HG03135 (cell line): Measurements from ENCODE around the gene HS6ST1.
"Not testable (repeated sequence)": the region's sequence is repeated elsewhere in the genome, so short reads cannot be mapped to it uniquely, and the experiment has no call there.

Source experiments
- ATAC-seq: cut with Tn5 transposase; IDR thresholded peaks from one replicate; pipeline ENCODE4 v1.9.1; 2021; ENCODE audit warnings: mild to moderate bottlenecking, moderate library complexity; ENCODE audit not compliant: unreplicated experiment

HS6ST1 gene

DNA sequence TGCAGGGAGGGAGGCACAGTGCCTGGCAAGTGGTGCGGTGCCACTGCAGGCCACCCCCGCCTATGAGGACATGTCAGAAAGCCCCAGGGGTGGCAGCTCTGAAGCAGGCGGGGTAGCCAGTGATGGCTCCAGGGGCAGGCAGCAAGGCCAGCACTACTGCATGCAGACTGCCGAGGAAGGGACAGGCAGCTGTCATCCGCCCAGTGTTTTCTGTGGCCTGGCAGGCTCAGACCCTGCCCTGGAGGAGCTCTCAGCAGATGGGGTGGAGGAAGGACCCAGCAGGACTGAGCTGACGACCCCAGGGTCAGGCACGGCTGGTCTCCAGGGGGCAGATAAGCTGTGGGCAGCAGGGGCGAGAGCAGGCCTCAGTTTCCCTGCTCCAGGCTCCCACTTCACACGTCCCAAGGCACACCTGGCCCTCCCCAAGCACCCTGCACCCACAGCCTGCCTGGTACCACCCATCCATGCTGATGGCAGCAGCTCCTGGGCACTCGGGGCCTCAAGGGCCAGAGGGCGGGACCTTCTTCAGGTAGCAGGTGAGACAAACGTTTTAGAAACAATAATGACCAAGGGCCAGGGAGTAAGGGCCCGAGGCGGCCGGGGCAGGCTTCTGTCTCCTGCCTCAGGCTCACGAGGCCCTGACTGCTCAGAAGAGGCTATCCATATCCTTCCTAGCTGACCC, 48.5 kb downstream of the HS6ST1 start:
- no peak for ATAC-seq

DNA sequence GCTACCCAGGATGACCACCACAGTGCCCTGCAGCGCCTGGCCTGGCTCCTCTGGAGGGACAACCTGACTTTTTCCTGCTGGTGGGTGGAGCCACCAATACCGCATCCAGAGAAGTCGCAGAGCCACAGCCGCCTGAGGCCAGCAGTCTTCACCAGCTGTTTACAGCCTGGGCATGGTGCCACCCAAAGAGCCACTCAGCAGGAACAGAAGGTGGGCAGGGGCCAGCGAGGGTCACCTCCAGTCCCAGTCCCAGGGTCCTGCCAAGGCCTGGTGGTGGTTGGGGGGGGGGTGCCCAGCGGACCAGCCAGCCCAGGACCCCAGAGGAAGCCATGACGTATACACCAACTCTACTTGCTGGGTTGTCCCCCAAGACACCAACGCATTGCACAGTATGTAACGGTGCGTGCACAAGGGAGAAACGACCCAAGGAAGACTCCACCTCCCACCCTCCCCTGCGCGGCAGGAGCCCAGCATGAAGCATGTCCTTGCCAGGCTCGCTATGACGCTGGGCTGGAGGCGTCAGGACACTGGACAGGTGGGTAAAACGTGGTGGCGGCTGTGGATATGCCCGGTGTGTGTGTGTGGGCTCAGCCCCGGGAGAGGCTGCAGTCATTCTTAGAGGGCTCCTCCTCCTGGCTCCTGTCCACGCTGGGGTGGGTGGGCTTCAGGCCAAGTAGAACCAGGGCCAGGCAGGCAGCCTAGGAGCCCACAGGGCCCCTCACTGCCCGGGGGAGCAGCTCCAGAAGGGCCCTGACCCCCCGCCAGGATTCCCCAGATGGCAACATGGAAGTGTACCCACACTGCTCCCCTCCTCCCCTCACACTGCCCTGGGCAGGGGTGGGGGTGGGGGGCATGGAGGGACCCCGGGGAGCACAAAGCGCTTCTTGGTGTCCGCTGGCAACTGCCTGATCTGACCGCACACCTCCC, 49.3 kb downstream of the HS6ST1 start:
- no peak for ATAC-seq

DNA sequence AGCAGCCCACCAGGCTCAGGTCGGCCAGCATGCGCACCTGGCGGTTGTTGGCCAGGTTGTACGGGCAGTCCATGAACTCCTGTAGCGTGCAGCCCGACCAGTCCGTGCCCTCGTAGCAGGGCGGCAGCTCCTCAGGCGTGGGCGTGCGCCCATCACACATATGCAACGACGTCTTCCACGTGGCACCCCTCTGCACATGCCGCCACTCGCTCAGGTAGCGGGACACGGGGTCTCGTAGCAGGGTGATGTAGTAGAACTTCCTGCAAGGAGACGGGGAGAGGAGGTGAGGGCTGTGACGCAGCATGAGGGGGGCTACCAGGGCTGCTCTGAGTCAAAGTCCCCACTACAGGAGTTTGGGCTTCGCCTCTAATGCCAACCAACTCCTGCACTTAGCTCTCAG, 50.1 kb downstream of the HS6ST1 start:
- not testable (repeated sequence) for ATAC-seq

DNA sequence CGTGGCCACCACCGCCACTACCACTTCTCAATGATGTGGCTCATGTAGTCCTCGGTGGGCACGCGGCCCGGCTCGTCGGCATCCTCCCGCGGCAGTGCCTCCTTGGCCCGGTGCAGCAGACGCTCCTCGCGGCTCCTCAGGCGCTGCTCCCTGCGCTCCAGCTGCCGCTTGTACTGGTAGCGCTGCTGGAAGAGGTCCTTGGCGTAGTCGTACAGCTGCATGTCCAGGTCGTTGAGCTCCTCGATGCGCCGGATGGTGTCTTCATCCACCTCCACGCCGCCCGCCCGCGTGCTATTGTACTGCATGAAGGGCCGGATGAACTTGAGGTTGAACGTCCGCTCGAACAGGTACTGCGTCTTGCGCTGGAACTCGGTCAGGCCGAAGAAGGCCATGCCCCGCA, 50.5 kb downstream of the HS6ST1 start:
- ATAC-seq = not testable (repeated sequence)

GRCh38 chr2:128267649-128268048, 51.0 kb downstream of the HS6ST1 start:
- not testable (repeated sequence) for ATAC-seq

GRCh38 chr2:128267197-128267596, 51.5 kb downstream of the HS6ST1 start:
- not testable (repeated sequence) for ATAC-seq

DNA sequence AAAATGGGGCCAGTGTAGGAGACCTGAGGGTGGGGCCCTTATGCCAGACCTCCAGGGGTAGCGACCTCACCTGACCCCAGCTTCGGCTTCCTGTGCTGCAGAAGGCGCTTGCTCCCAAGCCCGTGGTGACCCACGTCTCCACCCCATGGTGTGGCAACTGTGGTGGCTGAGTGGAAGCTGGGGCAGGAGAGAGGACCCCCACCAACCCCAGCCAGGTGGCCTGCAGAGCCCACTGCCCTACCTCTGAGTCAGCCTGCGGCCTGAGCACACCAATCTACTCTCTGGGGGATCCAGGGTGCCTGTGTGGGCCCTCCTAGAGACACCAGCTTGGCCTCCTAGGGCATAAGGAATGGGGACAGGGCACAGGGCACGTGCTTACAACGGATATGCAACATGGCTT, 52.2 kb downstream of the HS6ST1 start:
- not testable (repeated sequence) for ATAC-seq

DNA sequence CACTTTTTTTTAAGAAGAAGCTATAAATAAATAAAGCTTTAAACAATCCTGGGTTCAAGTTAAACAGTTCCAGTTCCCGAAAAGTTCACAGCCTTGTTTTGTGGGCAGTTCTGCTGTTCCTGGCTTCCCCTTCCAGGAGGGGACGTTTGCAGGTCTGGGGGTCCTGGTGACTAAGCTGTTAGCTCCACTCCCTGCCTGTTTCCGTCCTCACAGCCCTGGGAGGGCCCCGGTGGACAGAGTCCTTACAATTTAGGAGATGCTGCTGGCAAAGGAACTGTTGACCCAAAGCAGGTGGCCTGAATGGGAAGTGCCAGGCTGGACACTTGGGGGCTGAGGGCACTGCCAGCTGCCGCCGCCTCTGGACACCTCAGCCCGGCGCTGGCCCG, 53.1 kb downstream of the HS6ST1 start:
- ATAC-seq = not testable (repeated sequence)

DNA sequence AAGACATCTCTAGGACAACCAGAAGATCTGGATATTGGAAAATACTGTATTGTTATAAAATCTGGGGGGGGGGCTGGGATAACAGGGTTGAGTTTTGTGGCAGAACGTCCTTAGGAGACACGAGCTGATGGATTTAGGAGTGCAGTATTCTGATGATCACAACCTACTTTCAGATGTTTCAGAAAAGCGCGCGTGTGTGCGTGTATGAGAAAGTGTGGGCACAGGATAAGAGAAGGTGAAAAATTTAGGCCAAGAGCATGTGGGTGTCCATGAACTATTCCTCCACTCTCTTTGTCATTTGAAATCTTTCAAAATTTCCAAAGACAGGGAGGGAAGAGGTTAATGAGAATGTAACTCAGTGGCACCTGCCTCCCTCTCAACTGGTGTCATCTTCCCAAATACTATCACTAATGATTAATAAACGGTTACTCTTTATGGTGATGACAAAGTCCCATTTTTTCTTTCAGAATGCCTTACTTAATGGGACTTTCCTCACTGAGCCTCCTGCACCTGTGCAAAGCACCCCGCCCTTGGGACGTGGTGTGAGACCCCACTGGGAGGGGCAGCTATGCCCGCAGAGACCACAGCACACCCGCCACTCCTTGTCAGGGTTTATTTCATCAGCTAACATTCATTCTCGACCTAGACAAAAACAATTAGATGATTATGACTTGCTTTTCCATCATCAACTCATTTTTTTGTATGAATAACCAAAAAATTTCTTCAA, 53.6 kb downstream of the HS6ST1 start:
- ATAC-seq = no peak

- no peak for ATAC-seq
Measured at GRCh38 chr2:128263902-128264331, 54.8 kb downstream of the HS6ST1 start.

- no peak for ATAC-seq
Measured at GRCh38 chr2:128262315-128263253, 56.1 kb downstream of the HS6ST1 start.

DNA sequence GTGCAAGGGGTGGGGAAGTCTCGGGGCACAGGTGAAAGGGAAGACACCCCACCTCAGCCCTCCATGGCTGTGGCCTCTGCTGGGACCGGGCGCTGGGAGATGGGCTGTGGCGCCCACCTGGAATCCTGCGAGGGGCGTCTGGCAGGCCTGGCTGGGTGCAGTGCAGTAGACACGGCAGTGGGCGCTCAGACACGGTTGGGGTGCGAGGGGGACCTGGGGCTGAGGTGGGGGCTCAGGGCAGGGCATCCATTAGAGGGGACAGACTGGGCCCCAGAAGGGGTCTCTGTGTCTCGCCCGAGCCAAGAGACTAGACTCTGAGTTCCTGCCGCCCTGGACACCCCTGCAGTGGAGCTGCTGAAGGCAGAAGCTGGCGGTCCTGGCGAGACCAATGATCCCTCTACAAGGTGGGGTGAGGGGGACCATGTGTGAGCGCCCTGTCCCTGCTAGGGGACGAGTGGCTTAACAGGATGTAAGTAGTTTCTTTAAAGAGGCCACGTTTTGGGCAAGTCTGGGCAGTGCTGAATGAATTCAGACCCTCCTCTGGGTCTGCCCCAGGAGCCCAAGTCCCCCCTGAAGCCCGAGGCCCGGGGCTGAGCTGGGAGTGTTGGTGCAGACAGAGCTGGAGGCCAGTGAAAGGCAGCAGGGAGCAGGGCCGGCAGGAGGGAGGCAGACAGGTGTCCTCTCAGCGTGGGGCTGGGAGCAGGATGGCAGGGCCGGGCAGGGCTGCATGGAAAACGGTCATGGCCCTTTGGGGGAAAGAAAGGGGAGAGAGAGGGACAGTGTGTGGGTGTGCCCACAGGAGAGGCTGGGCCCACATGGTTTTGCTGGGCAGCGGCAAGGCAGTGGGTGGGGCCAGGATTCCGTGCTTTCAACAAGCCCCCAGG, 57.2 kb downstream of the HS6ST1 start:
- ATAC-seq = no peak

GRCh38 chr2:128260239-128261138, 58.2 kb downstream of the HS6ST1 start:
- ATAC-seq = no peak

GRCh38 chr2:128259585-128259984, 59.1 kb downstream of the HS6ST1 start:
- no peak for ATAC-seq

- ATAC-seq = no peak
Measured at GRCh38 chr2:128258218-128258617, 60.5 kb downstream of the HS6ST1 start.

- no peak for ATAC-seq
Measured at GRCh38 chr2:128252501-128252900, 66.2 kb downstream of the HS6ST1 start.

GRCh38 chr2:128252086-128252485, 66.6 kb downstream of the HS6ST1 start:
- ATAC-seq = not testable (repeated sequence)
